ENCODE data around the gene MAFG.

MAFG gene

GRCh38 chr17:81909966-81910839, 17.3 kb downstream of the MAFG start:
- no peak for DNase-seq (ENCODE audit: low spot score)

DNA sequence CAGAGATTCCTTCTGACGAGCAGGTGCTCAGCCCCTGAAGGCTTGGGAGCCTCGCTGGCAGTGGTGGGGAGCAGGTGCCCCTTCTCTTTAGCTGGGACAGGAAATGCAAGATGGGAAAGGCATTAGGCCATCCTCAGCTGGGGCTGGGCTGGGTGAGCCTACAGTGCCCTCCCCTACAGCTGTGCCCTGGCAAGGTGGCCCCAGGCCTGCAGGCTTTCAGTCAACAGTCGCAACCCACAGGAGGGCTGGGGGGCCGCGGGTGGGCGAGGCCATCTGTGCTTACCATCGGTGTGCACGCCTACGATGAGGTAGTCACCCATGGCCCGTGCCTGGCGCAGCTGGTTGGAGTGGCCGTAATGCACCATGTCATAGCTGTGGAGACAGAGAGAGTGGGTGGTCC, 18.3 kb downstream of the MAFG start:
- DNase-seq (ENCODE audit: low spot score) = no peak

- DNase-seq (ENCODE audit: low spot score) = no peak
Measured at GRCh38 chr17:81908793-81909192, 18.7 kb downstream of the MAFG start.

DNA sequence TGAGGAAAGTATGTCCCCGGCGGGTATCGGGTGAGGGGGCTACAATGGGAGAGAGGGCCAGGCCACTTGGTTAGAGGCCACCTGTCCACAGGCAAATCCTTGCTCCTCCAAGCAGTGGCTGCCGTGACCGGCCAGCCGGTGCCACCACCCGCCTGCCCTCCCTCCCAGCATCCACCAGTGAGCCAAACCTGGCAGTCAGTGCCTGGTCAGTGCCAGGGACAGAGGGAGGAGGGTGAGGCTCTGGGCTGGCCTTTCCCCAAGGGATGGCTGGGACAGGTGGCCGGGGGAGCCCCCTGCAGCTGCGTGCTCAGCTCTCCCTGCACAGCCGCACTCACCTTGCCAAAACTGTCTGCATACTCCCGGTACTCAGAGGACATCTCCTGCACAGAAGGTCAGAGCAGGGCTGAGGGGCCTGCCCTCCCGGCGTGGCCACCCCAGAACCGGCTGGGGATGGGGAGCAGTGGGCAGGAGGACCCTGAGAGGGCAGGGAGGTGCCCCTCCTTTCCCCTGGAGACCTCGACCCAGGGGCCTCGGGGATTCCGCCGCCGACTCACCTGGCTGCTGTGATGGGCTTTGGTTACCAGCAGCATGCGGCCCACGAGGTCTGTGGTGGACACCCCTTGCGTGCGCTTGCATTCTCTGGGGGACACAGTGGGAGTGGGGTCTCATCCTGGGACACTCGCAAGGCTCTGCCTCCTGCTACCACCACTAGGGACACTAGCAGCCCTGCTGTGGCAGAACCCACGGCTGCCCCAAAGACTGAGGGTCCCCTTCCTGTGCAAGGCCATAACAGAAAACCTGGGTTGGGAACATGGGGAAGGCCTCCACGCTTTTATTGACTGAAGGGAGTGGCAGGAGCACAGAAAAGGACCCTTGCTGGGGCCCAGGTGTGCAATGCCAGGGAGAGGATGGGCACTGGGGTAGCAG, 20.1 kb downstream of the MAFG start:
- DNase-seq (ENCODE audit: low spot score) = no peak

DNA sequence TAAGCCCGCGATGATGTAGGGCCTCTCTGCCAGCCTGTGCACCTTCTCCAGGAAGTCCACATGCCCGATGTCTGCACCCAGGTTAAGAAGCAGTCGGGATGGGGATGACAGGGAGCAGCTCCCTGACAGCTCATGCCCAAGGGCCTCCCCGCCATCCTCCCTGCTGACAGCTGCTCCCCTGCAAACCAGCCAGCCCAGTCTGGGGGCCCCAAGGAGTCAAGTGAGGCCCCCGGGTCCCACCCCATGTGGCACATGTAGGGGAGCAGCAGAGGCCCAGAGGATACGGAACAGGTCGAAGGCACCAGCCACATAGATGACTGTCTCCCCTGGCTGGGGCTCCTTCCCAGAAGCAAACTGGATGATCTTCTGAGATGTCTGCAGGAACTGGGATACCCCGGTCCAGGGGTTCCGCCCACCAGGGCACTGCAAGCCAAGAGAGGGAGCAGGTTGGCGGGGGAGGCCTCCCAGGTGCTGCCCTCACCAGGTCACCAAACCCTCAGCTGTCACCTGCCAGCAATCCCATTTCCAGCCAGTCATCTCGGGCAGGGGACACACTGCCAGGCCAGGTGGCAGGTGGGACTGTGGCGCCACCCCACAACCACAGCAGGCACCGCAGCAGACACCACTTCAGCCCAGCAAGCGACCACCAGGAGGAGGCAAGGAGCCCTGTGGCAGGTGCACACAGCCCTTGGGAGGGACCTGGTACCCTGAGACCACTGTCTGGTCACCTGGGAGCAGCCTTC, 20.9 kb downstream of the MAFG start:
- peak; percentile 69 for DNase-seq (ENCODE audit: low spot score)

- no peak for DNase-seq (ENCODE audit: low spot score)
Measured at GRCh38 chr17:81905993-81906392, 21.5 kb downstream of the MAFG start.

DNA sequence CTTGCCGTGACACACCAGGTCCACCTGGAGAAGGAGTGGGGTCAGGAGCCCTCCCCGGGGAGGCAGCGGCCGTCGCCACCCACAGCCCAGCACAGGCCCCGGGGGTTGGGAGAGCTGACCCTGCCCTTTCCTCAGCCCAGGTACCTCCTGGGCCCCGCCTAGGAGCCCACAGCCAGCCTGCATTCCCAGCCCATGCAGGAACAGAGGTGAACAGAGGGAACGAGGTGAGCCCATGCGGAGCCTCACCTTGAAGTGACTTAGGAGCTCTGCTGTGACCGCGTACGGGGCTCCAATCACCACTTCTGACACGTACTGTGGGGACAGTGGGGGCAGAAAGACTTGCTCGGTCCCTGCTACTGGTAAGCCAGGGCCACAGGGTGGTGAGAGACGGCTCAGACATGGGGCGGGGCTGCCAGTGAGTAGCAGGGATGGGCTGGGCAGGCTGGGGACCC, 22.1 kb downstream of the MAFG start:
- DNase-seq (ENCODE audit: low spot score) = no peak

- DNase-seq (ENCODE audit: low spot score) = no peak
Measured at GRCh38 chr17:81904600-81905423, 22.7 kb downstream of the MAFG start.

DNA sequence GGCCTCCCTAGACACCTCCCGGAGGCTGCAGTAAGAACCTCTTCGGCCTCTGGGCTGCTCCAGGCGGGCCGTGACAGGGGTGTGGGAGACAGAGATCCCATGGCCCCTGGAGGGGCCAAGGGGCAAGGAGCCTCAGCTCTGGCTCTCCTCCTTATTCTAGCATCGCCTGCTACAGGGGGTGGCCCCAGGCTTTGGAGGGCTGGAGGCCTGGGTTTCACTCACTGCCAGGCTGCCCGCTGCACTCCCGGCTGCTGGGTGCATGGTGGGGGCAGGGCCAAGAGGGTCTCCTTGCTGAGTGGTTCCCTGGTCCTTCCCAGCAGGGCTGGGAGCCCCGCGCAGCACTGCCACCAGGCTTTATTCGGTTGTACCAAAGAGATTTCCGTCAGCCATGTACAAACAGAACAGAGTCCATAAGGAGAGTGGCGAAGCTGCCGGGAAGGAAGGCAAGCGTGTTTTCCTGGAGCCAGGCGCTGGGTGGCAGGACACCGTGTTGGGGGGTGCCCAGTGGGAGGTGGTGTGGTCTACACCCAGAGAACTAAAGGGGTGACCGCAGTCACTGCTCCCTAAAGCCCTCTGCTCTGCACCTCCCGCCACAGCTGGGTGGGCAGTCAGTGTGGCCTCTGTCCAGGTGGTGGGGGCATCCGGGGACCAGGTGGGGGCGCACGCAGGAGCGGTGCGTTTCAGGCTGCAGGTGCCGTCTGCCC, 23.5 kb downstream of the MAFG start:
- no peak for DNase-seq (ENCODE audit: low spot score)

DNA sequence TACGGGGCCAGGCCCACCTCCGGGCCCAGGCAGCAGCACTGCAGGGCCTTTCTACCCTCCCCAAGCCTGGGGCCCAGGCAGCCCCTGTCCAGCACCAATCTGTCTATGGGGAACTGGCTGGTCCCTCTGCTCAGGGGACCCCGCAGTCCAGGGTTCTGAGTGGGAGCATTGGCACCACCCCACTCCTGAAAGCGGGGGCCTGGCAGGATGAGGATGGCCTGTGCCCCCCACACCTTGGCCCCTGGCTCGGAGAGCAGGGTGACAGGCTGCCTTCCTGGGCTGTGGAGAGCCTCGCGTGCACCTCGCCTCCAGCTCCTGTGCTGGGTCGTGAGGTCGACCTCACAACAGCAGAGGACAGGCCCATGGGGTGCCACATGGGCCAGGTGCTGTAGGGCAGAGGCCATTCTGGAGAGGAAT, 24.1 kb downstream of the MAFG start:
- DNase-seq (ENCODE audit: low spot score) = no peak

DNA sequence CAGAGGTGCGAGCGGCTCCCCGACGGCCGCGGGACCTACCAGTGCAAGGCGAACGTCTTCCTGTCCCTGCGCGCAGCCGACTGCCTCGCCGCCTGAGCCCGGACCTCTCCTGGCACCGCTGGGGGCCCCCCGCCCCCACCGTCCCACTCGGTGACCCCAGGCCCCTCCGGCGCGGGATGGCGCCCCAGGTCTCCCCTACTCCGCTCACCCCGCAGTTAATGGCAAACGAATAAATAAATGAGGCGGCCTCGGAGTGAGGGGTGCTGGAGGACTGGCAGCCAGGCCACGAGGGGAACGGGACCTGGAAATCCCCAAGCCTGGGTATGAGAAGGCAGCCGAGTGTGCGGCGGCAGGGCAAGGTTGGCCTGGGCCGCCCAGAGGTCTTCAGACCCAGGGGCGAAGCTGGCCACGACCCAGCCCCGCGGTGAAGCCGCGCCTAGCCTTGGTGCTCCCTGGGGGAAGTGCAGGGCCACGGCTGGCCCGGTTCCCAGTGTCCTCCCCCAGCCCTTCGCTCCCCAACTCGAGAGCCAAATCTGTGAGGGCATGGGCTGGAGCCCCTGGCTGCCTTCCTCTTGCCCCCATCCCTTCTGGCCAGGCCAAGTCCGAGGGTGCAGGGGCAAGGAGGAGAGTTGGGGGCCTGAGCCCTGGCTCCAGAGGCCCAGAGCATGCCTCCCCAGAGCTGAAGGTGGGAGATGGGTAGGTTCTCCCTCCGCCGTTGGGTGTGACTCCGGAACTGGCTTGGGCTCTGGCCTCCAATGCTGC, 24.7 kb downstream of the MAFG start:
- no peak for DNase-seq (ENCODE audit: low spot score)

DNA sequence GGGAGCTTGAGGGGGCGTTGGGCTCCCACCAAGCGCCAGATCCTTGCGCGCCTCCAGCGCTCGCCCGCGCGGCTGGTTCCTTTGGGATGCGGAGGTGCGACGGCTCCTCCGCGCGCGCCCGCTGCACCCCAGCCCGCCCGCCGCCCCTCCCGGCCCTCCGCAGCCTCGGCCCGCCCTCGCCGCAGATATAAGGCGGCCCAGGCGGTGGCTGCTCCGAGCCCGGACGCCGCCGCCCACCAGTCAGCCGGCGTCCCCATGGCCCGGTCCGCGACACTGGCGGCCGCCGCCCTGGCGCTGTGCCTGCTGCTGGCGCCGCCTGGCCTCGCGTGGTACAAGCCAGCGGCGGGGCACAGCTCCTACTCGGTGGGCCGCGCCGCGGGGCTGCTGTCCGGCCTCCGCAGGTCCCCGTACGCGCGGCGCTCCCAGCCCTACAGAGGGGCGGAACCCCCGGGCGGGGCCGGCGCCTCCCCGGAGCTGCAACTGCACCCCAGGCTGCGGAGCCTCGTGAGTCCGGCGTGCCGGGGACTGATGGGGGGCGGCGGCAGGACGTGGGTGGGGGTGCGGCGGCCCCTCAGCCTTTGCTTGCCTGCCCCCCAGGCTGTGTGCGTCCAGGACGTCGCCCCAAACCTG, 25.4 kb downstream of the MAFG start, which contains the start of gene NPB:
TSS of gene NPB (plus strand) at position 216 of the 630 bp plus-strand sequence. CDS start at position 256, 40 bp downstream.
- DNase-seq (ENCODE audit: low spot score) = peak; percentile 65

GRCh38 chr17:81901167-81902022, 26.1 kb downstream of the MAFG start:
- DNase-seq (ENCODE audit: low spot score) = no peak

DNA sequence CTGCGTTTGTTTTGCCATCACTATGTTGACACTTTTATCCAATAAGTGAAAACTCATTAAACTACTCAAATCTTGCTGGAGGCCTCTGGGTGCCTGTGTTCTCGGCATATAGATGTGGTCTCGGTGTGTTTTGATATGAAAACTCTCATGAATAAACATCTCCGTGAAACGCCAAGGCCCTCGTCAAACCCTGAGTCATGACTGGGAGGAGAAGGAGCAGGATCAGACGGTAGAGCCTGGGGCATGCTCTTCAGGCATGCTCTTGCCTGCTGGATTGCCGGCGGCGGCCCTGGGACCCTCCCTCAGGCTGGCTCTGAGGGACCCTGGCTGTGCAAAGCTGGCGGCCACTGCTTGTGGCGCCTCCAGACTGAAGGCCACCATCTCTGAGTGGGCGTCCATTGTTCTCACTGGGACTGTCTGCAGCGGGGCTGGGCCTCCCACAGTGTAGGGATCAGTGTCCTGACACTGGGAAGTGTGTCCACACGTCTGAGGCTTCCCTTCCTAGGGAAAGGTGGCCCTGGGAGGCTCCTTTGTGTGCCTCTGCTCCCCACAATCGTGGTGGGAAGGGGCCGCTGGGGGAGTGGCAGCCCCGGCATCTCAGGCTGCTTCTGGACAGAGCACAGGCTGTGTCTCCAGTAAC, 27.2 kb downstream of the MAFG start:
- no peak for DNase-seq (ENCODE audit: low spot score)

GRCh38 chr17:81899514-81900166, 27.9 kb downstream of the MAFG start:
- no peak for DNase-seq (ENCODE audit: low spot score)

DNA sequence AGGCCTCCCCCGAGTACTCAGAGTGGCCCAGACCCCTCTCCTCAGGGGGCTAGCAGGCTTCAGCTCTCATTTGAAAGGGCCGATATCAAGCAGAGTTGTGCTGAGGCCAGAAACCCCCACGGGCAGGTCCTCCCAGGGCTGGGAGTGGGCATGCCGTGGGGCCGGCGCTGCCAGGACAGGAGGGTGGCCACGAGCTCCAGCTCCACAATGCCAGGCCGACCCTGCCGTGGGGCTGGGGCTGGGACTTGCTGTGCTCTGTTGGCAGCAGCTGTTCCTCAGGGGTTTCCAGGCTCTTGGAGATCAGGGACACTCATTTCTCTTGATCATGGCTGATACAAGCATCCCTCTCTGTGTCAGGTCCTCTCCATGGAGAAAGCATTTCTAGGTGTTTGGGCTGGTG, 28.6 kb downstream of the MAFG start:
- DNase-seq (ENCODE audit: low spot score) = no peak

All from D341Med (cell line).